Vagina (tissue), 2 donors: ENCODE results near the gene KRT38.

ENCODE experiments used
- CTCF ChIP-seq, 3 experiments: fragments of 450-650 bp in 2 of 3; fragments of 200-600 bp in 1 of 3; sonication (generic) in 1 of 3; IDR thresholded peaks; one replicate each; pipeline ENCODE4 v1.5.1; 2017 to 2019; ENCODE audit warnings: antibody characterized with exemption in 3 of 3, mild to moderate bottlenecking in 2 of 3, moderate library complexity in 2 of 3
- POLR2A ChIP-seq, 2 donors: fragments of 450-650 bp; IDR thresholded peaks; one replicate each; pipeline ENCODE4 v1.6.1; 2017; ENCODE audit warnings: antibody characterized with exemption in 2 of 2, mild to moderate bottlenecking in 2 of 2, moderate library complexity in 2 of 2
- POLR2AphosphoS5 ChIP-seq, 2 donors: sonication (generic); formaldehyde crosslinking; IDR thresholded peaks; one replicate each; pipeline ENCODE4 v1.9.0; 2017; ENCODE audit warnings: antibody characterized with exemption in 2 of 2, mild to moderate bottlenecking in 2 of 2, low read depth in 1 of 2; ENCODE audit not compliant: insufficient read depth in 1 of 2

GRCh38 chr17:41421617-41422016 is 19.2 kb downstream of the KRT38 start:
- no peak for TF ChIP-seq CTCF (IDR thresholded peaks at IDR 0.05)
- TF ChIP-seq POLR2A (IDR thresholded peaks at IDR 0.05) = no peak
- no peak for TF ChIP-seq POLR2AphosphoS5 (IDR thresholded peaks at IDR 0.05; ENCODE audit: insufficient read depth in 1 of 2, low read depth in 1 of 2)
